A549 (cell line): ENCODE data around the gene RAB6D. TPM values are rescaled to one million over a fixed set of nuclear protein-coding genes. Genes with fewer than 3 reads are reported as not detected.
"Not testable (repeated sequence)": the region's sequence is repeated elsewhere in the genome, so short reads cannot be mapped to it uniquely, and the experiment has no call there.

ENCODE experiments used
- ATAC-seq, 2 experiments: fragments of 200-7000 bp in 1 of 2; fragments of >200 bp in 1 of 2; cut with Nextera tagmentation in 1 of 2; cut with Tn5 transposase in 1 of 2; 3 replicates each; pipeline versions ENCODE4 v1.8.0 to v1.9.1; 2018 to 2020; ENCODE audit warnings: mild to moderate bottlenecking in 1 of 2, moderate library complexity in 1 of 2
- CTCF ChIA-PET: fragments of 300-600 bp; sonication (Branson Sonifier 250); formaldehyde crosslinking; extraction: SDS; loops from one replicate; lab custom pipeline; 2021; ENCODE audit warnings: antibody characterized with exemption, inconsistent platforms; lab: Yijun Ruan, JAX
- POLR2A ChIA-PET: fragments of 350-600 bp; formaldehyde crosslinking; extraction: SDS; loops from one replicate; lab custom pipeline; 2021; ENCODE audit warnings: antibody characterized with exemption, inconsistent platforms; lab: Yijun Ruan, JAX
- DNase-seq, 2 experiments: peaks; one replicate each; pipeline versions ENCODE4 v3.0.0 to v3.0.0-alpha.2; 2011 to 2016; ENCODE audit warnings: low read depth in 1 of 2, low spot score in 1 of 2
- FAIRE-seq: peaks from 2 replicates; lab custom pipeline; 2011; peaks lifted over from hg19 to GRCh38; lab: Jason Lieb, UNC
- H3K27ac ChIP-seq, 2 experiments: fragments of >200 bp; sonication (Bioruptor Twin); formaldehyde crosslinking; 3 replicates each; pipeline ENCODE4 v1.5.1; 2016 to 2017
- H3K4me1 ChIP-seq: fragments of >200 bp; sonication (Bioruptor Twin); formaldehyde crosslinking; 3 replicates; pipeline ENCODE4 v1.6.1; 2016
- H3K4me2 ChIP-seq: fragments of >200 bp; sonication (Bioruptor Twin); formaldehyde crosslinking; 3 replicates; pipeline ENCODE4 v1.6.1; 2016
- H3K4me3 ChIP-seq: fragments of >200 bp; sonication (Bioruptor Twin); formaldehyde crosslinking; 3 replicates; pipeline ENCODE4 v1.5.1; 2016
- H3K9me3 ChIP-seq: fragments of >200 bp; sonication (Bioruptor Twin); formaldehyde crosslinking; 3 replicates; pipeline ENCODE4 v1.6.1; 2016
- BHLHE40 ChIP-seq: IDR thresholded peaks from 2 replicates; pipeline ENCODE4 v1.6.1; 2012; ENCODE audit warnings: low read depth, low read length, inconsistent platforms
- CHD2 ChIP-seq: fragments of 150-350 bp; IDR thresholded peaks from 2 replicates; pipeline ENCODE4 v1.6.1; 2014; ENCODE audit warnings: low read length; ENCODE audit not compliant: partially characterized antibody
- CHD4 ChIP-seq: fragments of 200-600 bp; sonication (generic); IDR thresholded peaks from 2 replicates; pipeline ENCODE4 v1.6.1; 2016; ENCODE audit warnings: antibody characterized with exemption, mild to moderate bottlenecking, borderline replicate concordance
- CTCF ChIP-seq: fragments of >200 bp; sonication (Bioruptor Twin); formaldehyde crosslinking; IDR thresholded peaks from 3 replicates; pipeline ENCODE4 v1.5.1; 2016
- EHF ChIP-seq: fragments of 250-450 bp; sonication (Bioruptor Pico); IDR thresholded peaks from 2 replicates; pipeline ENCODE4 v1.5.0; 2020; ENCODE audit warnings: mild to moderate bottlenecking
- HEYL ChIP-seq: fragments of 250-450 bp; sonication (Bioruptor Pico); IDR thresholded peaks from 2 replicates; pipeline ENCODE4 v1.8.0; 2021; ENCODE audit warnings: mild to moderate bottlenecking, moderate library complexity
- HOXB13 ChIP-seq: fragments of 250-450 bp; sonication (Bioruptor Pico); IDR thresholded peaks from 2 replicates; pipeline ENCODE4 v1.5.0; 2020; ENCODE audit warnings: low read depth, mild to moderate bottlenecking, moderate library complexity
- JUN ChIP-seq, 2 experiments: fragments of >200 bp; sonication (Bioruptor Twin); formaldehyde crosslinking; IDR thresholded peaks; 2 replicates in 1 of 2; 3 replicates in 1 of 2; pipeline ENCODE4 v1.6.1; 2016 to 2017
- KDM1A ChIP-seq: fragments of 200-600 bp; sonication (generic); IDR thresholded peaks from 2 replicates; pipeline ENCODE4 v1.6.1; 2016; ENCODE audit warnings: low read depth, mild to moderate bottlenecking
- KDM5A ChIP-seq: fragments of 200-600 bp; sonication (generic); IDR thresholded peaks from 2 replicates; pipeline ENCODE4 v1.6.1; 2016; ENCODE audit warnings: antibody characterized with exemption, mild to moderate bottlenecking
- POLR2A ChIP-seq: IDR thresholded peaks from 2 replicates; pipeline ENCODE4 v1.6.1; 2012; ENCODE audit warnings: mild to moderate bottlenecking, low read length
- RAD21 ChIP-seq, 2 experiments: fragments of >200 bp in 1 of 2; sonication (Bioruptor Twin) in 1 of 2; formaldehyde crosslinking in 1 of 2; IDR thresholded peaks in 1 of 2; conservative IDR thresholded peaks in 1 of 2; 2 replicates in 1 of 2; 3 replicates in 1 of 2; pipeline ENCODE4 v1.6.1; 2012 to 2018; ENCODE audit warnings: inconsistent platforms in 1 of 2
- RARB ChIP-seq: fragments of 250-450 bp; sonication (Bioruptor Pico); IDR thresholded peaks from 2 replicates; pipeline ENCODE4 v1.8.0; 2021; ENCODE audit warnings: mild to moderate bottlenecking, moderate library complexity
- REST ChIP-seq: fragments of 200-600 bp; sonication (generic); IDR thresholded peaks from 2 replicates; pipeline ENCODE4 v1.6.1; 2016; ENCODE audit warnings: antibody characterized with exemption, mild to moderate bottlenecking, moderate library complexity
- SMC3 ChIP-seq: fragments of >200 bp; sonication (Bioruptor Twin); formaldehyde crosslinking; IDR thresholded peaks from 3 replicates; pipeline ENCODE4 v1.6.1; 2018; ENCODE audit warnings: inconsistent platforms
- TFCP2L1 ChIP-seq: fragments of 250-450 bp; sonication (Bioruptor Pico); IDR thresholded peaks from 2 replicates; pipeline ENCODE4 v1.5.0; 2021; ENCODE audit warnings: mild to moderate bottlenecking
- USF2 ChIP-seq: fragments of 450-650 bp; IDR thresholded peaks from 2 replicates; pipeline ENCODE4 v1.6.1; 2014; ENCODE audit warnings: antibody characterized with exemption
- ZSCAN20 ChIP-seq: fragments of 250-450 bp; sonication (Bioruptor Pico); IDR thresholded peaks from 2 replicates; pipeline ENCODE4 v1.8.0; 2022; ENCODE audit warnings: mild to moderate bottlenecking, moderate library complexity
- WGBS: methylation state at CpG from one replicate; pipeline ENCODE4 v1.1.6; 2017; ENCODE audit errors: missing lambda C conversion rate; 5-methylcytosine and 5-hydroxymethylcytosine counted together
- polyA plus RNA-seq, 4 experiments: library from polyadenylated mRNA; depleted of rRNA in 3 of 4; stranded (reverse); fragments of >200 nt; fragmentation: RNase III in 1 of 4; extraction: RNeasy Plus Mini Kit Qiagen cat#74134 plus additional on column Dnase treatment in 1 of 4; gene quantifications; 2 replicates in 3 of 4; 3 replicates in 1 of 4; pipeline ENCODE4 v1.2.3, GENCODE V29; 2011 to 2017

RAB6D gene
- polyA plus RNA-seq, 2 of the 4 experiments (the other 2 are of a cell fraction), result 0.04 to 0.05 TPM

- FAIRE-seq, H3K4me2 ChIP-seq, POLR2A ChIA-PET, H3K4me1 ChIP-seq, H3K27ac ChIP-seq, H3K4me3 ChIP-seq, H3K9me3 ChIP-seq: not testable (repeated sequence)
- CTCF ChIA-PET, result interaction anchor here (0.8 to 3.0 kb wide), 4 partner anchors 78 to 295 kb away, joined by 3 to 26 read pairs (median 4); no protein-coding TSS in a partner anchor
- peak in 1 of 2 experiments; percentile 63 for DNase-seq
- WGBS, result 3% methylated on average over 6 of the region's 6 CpGs
- peak; percentile 77 to 84 for ATAC-seq
- peak; percentile 44 to 54; a peak in 4 of 5 replicates for TF ChIP-seq RAD21 (conservative IDR thresholded peaks at IDR 0.05 in 1 of 2, IDR thresholded peaks at IDR 0.05 in 1 of 2)
- TF ChIP-seq SMC3, result peak; percentile 30; the same call in 1 of the 3 replicates
- peak; percentile 38 for TF ChIP-seq CTCF
These were observed 28.6 kb downstream of the RAB6D start for GRCh38 chr2:131335319-131335718.

GRCh38 chr2:131332709-131333108 lies 31.3 kb downstream of the RAB6D start:
- DNase-seq, H3K4me1 ChIP-seq, H3K4me2 ChIP-seq, FAIRE-seq, H3K9me3 ChIP-seq, CTCF ChIA-PET, H3K27ac ChIP-seq, ATAC-seq, H3K4me3 ChIP-seq, POLR2A ChIA-PET: not testable (repeated sequence)
- TF ChIP-seq USF2, result peak; percentile 52; the same call in 1 of the 2 replicates
- WGBS, result 63% methylated on average over 3 of the region's 3 CpGs

- POLR2A ChIA-PET, H3K9me3 ChIP-seq, H3K4me2 ChIP-seq, ATAC-seq, H3K4me3 ChIP-seq, FAIRE-seq, H3K27ac ChIP-seq, H3K4me1 ChIP-seq, DNase-seq, CTCF ChIA-PET: not testable (repeated sequence)
- 69% methylated on average over 8 of the region's 43 CpGs for WGBS
These were observed 33.0 kb downstream of the RAB6D start for GRCh38 chr2:131331000-131331399.

- ChIA-PET CTCF (no interaction called here), POLR2A (no interaction called here)
- Histone ChIP-seq H3K27ac (no peak overlapping the region), H3K4me2 (no peak overlapping the region), H3K9me3 (no peaks in the 10 kb centered on the region), H3K4me3 (no peak overlapping the region), H3K4me1 (no peaks in the 10 kb centered on the region)
- WGBS, result 24% methylated on average over 6 of the region's 6 CpGs
- DNase-seq (no peak), FAIRE-seq (no peak), ATAC-seq (no peak)
- TF ChIP-seq ZSCAN20 (CRISPR knock-in tag) (no peak), HEYL (CRISPR knock-in tag) (no peak), POLR2A (no peak), REST (no peak), TFCP2L1 (CRISPR knock-in tag) (no peak), KDM1A (no peak), HOXB13 (CRISPR knock-in tag) (no peak), BHLHE40 (no peak), EHF (CRISPR knock-in tag) (no peak), CHD4 (no peak), RARB (CRISPR knock-in tag) (no peak), KDM5A (no peak), CHD2 (no peak), JUN (IDR thresholded peaks at IDR 0.05) (no peak)
These were observed 41.8 kb downstream of the RAB6D start for GRCh38 chr2:131322209-131322608.

- DNase-seq, H3K4me3 ChIP-seq, FAIRE-seq, POLR2A ChIA-PET, H3K4me2 ChIP-seq, H3K27ac ChIP-seq, ATAC-seq, CTCF ChIA-PET, H3K9me3 ChIP-seq, H3K4me1 ChIP-seq: not testable (repeated sequence)
- 0% methylated on average over 1 of the region's 1 CpG for WGBS
These were observed 42.6 kb downstream of the RAB6D start for GRCh38 chr2:131321344-131321743.

- H3K27ac ChIP-seq, H3K4me1 ChIP-seq, H3K4me2 ChIP-seq, POLR2A ChIA-PET, H3K4me3 ChIP-seq, CTCF ChIA-PET, ATAC-seq, FAIRE-seq, H3K9me3 ChIP-seq, DNase-seq: not testable (repeated sequence)
- WGBS, result 14% methylated on average over 2 of the region's 2 CpGs
These were observed 53.0 kb downstream of the RAB6D start for GRCh38 chr2:131311001-131311400.
